Activated CD8-positive, alpha-beta T cell treated with anti-CD3 and anti-CD28 coated beads, Interleukin-2, amount 10 ng/mL, durations not matched to agents 7 days and 5 days (primary cell): ENCODE measurements around the gene SIGLEC11. TPM values are rescaled to one million over a fixed set of nuclear protein-coding genes. Genes with fewer than 3 reads are reported as not detected.
"Not testable (repeated sequence)": the region's sequence is repeated elsewhere in the genome, so short reads cannot be mapped to it uniquely, and the experiment has no call there.

Experiments used
- ATAC-seq: fragments of 150-1000 bp; cut with Tn5 transposase; one replicate; pipeline ENCODE4 v1.10.0; 2021; ENCODE audit warnings: moderate library complexity
- CTCF ChIA-PET: fragments of 350-600 bp; sonication (Branson Sonifier 250); formaldehyde crosslinking; loops from one replicate; lab custom pipeline; 2021; ENCODE audit warnings: antibody characterized with exemption; lab: Charles Lee
- POLR2A ChIA-PET: fragments of 350-600 bp; sonication (Branson Sonifier 250); formaldehyde crosslinking; loops from one replicate; lab custom pipeline; 2021; ENCODE audit warnings: antibody characterized with exemption; lab: Charles Lee
- DNase-seq: peaks from one replicate; pipeline ENCODE4 v3.0.0-alpha.2; 2020
- H3K27ac Mint-ChIP-seq: one replicate; pipeline ENCODE4 v1.8.0; 2021; ENCODE audit warnings: mild to moderate bottlenecking, mixed read lengths
- H3K27me3 Mint-ChIP-seq: one replicate; pipeline ENCODE4 v1.8.0; 2021; ENCODE audit warnings: low read depth, mixed read lengths
- H3K36me3 Mint-ChIP-seq: one replicate; pipeline ENCODE4 v1.8.0; 2021; ENCODE audit warnings: low read depth, mixed read lengths
- H3K4me1 Mint-ChIP-seq: one replicate; pipeline ENCODE4 v1.8.0; 2021; ENCODE audit warnings: low read depth, mixed read lengths
- H3K4me3 Mint-ChIP-seq: one replicate; pipeline ENCODE4 v1.8.0; 2021; ENCODE audit warnings: mild to moderate bottlenecking, mixed read lengths
- H3K9me3 Mint-ChIP-seq: one replicate; pipeline ENCODE4 v1.8.0; 2022; ENCODE audit warnings: mixed read lengths; ENCODE audit not compliant: insufficient read depth
- total RNA-seq, 2 experiments: library from RNA; stranded (reverse); gene quantifications; one replicate each; pipeline ENCODE4 v1.2.3, GENCODE V29; 2021

SIGLEC11 gene, protein sequence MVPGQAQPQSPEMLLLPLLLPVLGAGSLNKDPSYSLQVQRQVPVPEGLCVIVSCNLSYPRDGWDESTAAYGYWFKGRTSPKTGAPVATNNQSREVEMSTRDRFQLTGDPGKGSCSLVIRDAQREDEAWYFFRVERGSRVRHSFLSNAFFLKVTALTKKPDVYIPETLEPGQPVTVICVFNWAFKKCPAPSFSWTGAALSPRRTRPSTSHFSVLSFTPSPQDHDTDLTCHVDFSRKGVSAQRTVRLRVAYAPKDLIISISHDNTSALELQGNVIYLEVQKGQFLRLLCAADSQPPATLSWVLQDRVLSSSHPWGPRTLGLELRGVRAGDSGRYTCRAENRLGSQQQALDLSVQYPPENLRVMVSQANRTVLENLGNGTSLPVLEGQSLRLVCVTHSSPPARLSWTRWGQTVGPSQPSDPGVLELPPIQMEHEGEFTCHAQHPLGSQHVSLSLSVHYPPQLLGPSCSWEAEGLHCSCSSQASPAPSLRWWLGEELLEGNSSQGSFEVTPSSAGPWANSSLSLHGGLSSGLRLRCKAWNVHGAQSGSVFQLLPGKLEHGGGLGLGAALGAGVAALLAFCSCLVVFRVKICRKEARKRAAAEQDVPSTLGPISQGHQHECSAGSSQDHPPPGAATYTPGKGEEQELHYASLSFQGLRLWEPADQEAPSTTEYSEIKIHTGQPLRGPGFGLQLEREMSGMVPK
- total RNA-seq = not detected

DNA sequence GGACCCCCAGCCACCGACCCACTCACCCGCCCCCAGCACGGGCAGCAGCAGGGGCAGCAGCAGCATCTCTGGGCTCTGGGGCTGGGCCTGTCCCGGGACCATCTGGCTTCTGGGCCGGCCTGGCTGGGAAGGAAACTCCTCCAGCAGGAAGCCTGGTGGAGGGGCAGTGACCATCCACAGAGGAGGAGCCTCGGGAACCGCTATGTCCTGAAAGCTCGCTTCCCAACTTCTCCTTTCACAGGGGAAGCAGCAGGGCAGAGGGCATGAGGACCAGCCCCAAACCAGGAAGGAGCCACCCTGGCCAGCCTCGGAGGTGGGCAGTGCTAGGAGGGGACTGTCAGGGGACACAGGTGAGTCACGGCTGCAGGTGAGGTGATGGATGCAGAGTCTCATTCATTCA lies at the start of gene SIGLEC11:
Gene SIGLEC11 (minus strand): TSS at position 193 of the 400 bp plus-strand sequence. CDS start 91 bp downstream, at position 102.
- H3K4me1 Mint-ChIP-seq, H3K27ac Mint-ChIP-seq, H3K36me3 Mint-ChIP-seq, H3K9me3 Mint-ChIP-seq, ATAC-seq, POLR2A ChIA-PET, H3K4me3 Mint-ChIP-seq, H3K27me3 Mint-ChIP-seq, CTCF ChIA-PET, DNase-seq: not testable (repeated sequence)

DNA sequence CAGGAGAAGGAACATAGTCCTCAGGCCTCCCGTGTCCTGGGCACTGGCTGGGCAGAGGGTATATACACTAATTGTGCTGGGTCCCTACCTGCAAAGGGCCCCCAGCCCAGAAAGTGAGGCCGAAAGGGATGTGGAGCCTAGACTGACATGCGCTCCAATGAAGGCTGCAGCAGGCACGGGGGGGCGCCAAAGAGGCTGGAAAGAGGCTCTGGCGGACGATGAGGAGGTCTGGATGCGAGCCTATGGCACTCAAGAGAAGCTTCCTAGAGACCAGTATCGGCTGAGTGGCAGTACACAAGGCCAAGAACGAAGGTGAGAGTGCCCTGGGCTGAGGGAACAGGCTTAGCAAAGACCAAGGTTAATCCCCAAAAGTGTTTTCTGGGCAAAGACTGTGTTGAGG lies 47.6 kb upstream of the SIGLEC11 start:
- Mint-ChIP-seq H3K27me3 (no peaks in the 10 kb centered on the region), H3K27ac (no peak overlapping the region), H3K36me3 (peaks cover 58% of the 10 kb centered on the region), H3K9me3 (no peaks in the 10 kb centered on the region), H3K4me1 (peaks cover 16% of the 10 kb centered on the region), H3K4me3 (no peak overlapping the region)
- POLR2A ChIA-PET = no interaction called here
- peak; percentile 30 for DNase-seq
- CTCF ChIA-PET = no interaction called here
- no peak for ATAC-seq

DNA sequence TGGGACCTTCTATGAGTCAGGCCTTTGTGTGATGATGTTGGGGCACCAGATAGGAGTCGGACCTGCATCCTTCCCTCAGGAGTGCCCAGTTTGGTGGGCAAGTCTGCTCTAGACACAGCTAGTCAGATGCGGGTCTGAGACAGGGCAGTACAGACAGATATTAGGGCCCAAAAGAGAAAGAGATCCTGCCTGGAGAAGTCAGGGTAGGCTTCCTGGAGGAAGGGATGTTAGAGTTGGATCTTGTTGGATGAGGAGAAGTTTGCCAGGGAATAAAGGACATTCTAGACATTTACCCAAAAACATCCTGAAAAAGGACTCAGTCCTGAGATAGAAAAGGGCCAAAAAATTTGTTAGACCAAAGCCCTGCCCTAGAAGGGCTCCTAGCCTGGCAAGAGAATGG lies 47.0 kb upstream of the SIGLEC11 start:
- Mint-ChIP-seq H3K36me3 (peaks cover 58% of the 10 kb centered on the region), H3K9me3 (no peaks in the 10 kb centered on the region)

DNA sequence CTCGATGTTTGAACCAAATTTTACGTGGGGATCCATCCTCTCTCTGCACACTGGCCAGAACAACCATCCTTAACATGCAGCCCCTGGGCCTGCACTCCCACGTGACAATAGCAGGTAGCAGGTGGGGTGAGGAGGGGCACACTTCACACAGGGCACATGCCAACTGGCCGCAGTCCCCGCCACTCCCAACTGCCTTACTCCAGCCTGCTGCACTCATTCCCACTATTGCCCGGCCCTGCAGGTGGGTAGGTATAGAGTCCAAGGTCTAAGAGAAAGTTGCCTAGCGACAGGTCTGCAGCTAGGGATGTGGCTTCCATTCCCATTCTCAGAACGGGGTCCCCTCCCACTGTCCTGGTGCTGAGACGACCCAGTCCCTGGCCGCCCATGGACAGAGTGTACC lies 46.2 kb upstream of the SIGLEC11 start:
- no peak for ATAC-seq
- H3K27me3 Mint-ChIP-seq = no peaks in the 10 kb centered on the region
- ChIA-PET POLR2A (no interaction called here), CTCF (no interaction called here)
- no peaks in the 10 kb centered on the region for H3K9me3 Mint-ChIP-seq
- H3K36me3 Mint-ChIP-seq = peaks cover 60% of the 10 kb centered on the region
- no peak overlapping the region for H3K27ac Mint-ChIP-seq
- peaks cover 29% of the 10 kb centered on the region for H3K4me1 Mint-ChIP-seq
- H3K4me3 Mint-ChIP-seq = no peak overlapping the region
- DNase-seq = no peak

More for the DNA sequence above, 47.0 kb upstream of the SIGLEC11 start:
- Mint-ChIP-seq H3K4me3 (no peak overlapping the region), H3K27me3 (no peaks in the 10 kb centered on the region), H3K4me1 (peaks cover 22% of the 10 kb centered on the region), H3K27ac (no peak overlapping the region)
- CTCF ChIA-PET = no interaction called here
- ATAC-seq (no peak), DNase-seq (no peak)
- POLR2A ChIA-PET = no interaction called here

DNA sequence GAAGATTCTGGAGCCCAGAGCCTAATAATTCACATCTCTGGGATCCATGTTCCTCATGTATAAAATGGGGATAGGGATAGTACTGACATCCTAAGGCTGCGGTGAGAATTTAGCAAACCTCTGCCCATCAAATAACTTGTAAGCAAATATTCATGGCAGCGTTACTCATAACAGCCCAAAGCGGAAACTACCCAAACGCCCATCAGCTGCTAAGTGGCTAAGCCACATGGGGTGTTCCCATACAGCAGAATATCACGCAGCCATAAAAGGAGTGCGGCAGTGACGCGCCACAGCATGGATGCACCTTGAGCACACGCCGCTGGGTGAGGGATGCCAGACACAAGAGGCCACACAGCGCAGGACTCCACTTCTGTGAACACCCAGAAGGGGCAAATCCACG lies 44.5 kb upstream of the SIGLEC11 start:
- POLR2A ChIA-PET = no interaction called here
- Mint-ChIP-seq H3K4me1 (peaks cover 37% of the 10 kb centered on the region), H3K27me3 (no peaks in the 10 kb centered on the region), H3K36me3 (peaks cover 69% of the 10 kb centered on the region), H3K27ac (no peak overlapping the region), H3K4me3 (no peak overlapping the region), H3K9me3 (no peaks in the 10 kb centered on the region)
- CTCF ChIA-PET = interaction anchor here (1.2 to 1.8 kb wide), 2 partner anchors 20 to 131 kb away, joined by 3 to 5 read pairs; no protein-coding TSS in a partner anchor
- ATAC-seq (no peak), DNase-seq (no peak)

DNA sequence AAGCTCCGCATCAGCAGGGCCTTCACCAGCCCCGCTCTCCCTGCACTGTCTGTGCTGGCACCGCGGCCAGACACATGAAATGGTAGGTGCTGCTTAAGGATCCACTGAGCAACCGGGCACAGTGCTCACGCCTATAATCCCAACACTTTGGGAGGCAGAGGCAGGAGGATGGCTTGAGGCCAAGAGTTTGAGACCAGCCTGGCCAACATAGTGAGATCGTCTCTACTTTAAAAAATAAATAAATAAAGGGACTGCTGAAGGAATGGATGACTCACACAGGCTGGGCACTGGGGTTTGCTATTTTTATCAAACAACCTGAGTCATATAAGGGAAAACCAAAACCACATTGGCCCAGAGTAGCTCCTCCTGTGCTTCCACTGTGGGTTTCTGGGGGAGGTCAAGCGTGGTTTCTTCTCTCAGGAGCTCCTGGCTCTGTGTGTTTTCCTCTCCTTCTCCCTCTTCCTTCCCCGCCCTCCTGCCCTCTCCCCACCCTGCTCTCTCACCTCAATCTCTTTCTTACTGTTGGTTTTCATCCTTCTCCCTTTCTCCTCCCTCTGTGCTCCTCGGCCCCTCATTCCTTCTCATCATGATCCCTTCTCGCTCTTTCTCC lies 42.9 kb upstream of the SIGLEC11 start:
- ATAC-seq (peak; percentile 74), DNase-seq (peak; percentile 66)
- POLR2A ChIA-PET = no interaction called here
- H3K36me3 Mint-ChIP-seq = peaks cover 78% of the 10 kb centered on the region
- peaks cover 37% of the 10 kb centered on the region for H3K4me1 Mint-ChIP-seq
- H3K27ac Mint-ChIP-seq = peak overlapping the region; percentile 72
- CTCF ChIA-PET = interaction anchor here (1.2 to 1.8 kb wide), 2 partner anchors 19 to 132 kb away, joined by 3 to 5 read pairs; no protein-coding TSS in a partner anchor
- peak overlapping the region; percentile 39 for H3K4me3 Mint-ChIP-seq
- H3K9me3 Mint-ChIP-seq = no peaks in the 10 kb centered on the region
- no peaks in the 10 kb centered on the region for H3K27me3 Mint-ChIP-seq

DNA sequence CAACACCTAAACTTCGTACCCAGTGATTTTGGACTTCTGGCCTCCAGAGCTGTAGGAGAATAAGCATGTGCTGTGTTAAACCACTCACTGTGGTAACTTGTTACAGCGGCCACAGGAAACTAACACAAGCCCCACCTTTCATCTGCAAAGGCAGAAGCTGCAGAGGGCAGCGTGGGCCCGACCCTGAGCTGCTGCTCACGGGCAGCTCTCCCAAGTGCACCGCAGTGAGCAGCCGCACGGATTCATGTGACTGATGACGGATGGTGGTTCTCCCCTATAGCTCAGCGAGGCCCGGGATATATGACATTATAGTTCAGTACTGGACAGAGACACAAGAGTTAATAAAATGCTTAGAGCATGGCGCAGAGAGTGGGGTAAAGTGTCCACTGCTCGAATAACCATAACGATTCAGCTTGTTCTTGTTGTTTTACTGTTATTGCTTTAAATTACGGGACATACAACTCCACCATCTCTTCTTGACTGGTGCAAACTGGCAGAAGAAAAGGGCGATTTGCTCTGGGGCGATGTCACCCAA lies 42.3 kb upstream of the SIGLEC11 start:
- peaks cover 37% of the 10 kb centered on the region for H3K4me1 Mint-ChIP-seq
- ChIA-PET POLR2A (no interaction called here), CTCF (no interaction called here)
- H3K9me3 Mint-ChIP-seq = no peaks in the 10 kb centered on the region
- no peaks in the 10 kb centered on the region for H3K27me3 Mint-ChIP-seq
- no peak for ATAC-seq
- H3K27ac Mint-ChIP-seq = no peak overlapping the region
- no peak for DNase-seq
- H3K36me3 Mint-ChIP-seq = peaks cover 75% of the 10 kb centered on the region
- H3K4me3 Mint-ChIP-seq = no peak overlapping the region

DNA sequence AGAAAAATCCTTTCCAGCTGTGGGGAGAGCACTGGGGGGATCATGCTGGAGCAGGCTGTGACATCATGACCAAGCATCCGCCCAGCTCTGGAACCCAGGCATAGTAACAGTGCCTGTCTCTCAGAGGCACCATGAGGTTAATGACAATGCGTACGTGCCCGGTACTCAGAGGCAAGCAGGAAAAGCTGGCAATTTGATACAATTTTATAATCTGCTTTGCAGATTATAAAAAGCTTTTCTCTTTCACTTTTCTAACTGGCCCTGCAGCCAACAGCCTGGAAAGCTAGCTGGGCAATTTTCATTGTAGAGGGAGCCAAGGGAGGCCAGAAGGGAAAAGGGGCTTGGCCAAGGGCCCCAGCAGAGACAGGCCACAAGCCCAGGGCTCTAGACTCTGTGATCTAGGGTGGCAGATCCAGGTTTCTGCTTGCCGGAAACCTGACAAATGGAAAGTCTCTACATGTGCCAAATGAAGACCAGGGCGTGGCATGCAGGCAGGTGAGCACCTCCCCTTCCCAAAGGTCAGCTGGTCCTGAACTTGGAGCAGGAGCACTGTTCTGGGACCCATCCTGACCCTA lies 41.5 kb upstream of the SIGLEC11 start:
- H3K27me3 Mint-ChIP-seq = no peaks in the 10 kb centered on the region
- peaks cover 74% of the 10 kb centered on the region for H3K36me3 Mint-ChIP-seq
- H3K9me3 Mint-ChIP-seq = no peaks in the 10 kb centered on the region
- CTCF ChIA-PET = interaction anchor here (0.6 kb wide), 1 partner anchor 20 kb away, joined by 3 read pairs; no protein-coding TSS in a partner anchor
- POLR2A ChIA-PET = interaction anchor here (0.6 kb wide), 1 partner anchor 8 kb away, joined by 3 read pairs; no protein-coding TSS in a partner anchor
- H3K4me1 Mint-ChIP-seq = peaks cover 39% of the 10 kb centered on the region
- H3K4me3 Mint-ChIP-seq = no peak overlapping the region
- DNase-seq = no peak
- H3K27ac Mint-ChIP-seq = no peak overlapping the region
- ATAC-seq = no peak

DNA sequence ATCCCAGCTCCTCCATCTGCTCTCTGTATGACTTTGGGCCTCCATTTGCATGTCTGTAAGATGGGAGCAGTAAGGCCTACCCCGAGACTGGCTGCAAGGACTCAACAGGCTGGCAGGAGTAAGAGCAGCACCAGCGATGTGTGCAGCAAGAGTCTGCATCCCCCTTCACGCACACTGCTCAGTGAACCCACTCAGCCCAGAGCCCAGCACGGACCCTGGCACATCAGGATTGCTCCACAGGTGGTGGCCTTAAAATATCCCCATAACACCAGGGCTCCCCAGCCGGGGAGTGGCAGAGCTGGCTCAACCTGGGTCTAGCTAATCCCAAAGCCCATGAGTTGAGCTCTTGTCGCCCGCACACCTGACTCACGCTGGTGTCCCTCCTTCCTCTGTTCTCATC lies 40.8 kb upstream of the SIGLEC11 start:
- ATAC-seq (no peak), DNase-seq (no peak)
- Mint-ChIP-seq H3K27me3 (no peaks in the 10 kb centered on the region), H3K9me3 (no peaks in the 10 kb centered on the region), H3K4me3 (no peak overlapping the region), H3K36me3 (peaks cover 69% of the 10 kb centered on the region), H3K27ac (no peak overlapping the region), H3K4me1 (peaks cover 39% of the 10 kb centered on the region)
- POLR2A ChIA-PET = no interaction called here
- CTCF ChIA-PET = interaction anchor here (0.6 kb wide), 1 partner anchor 21 kb away, joined by 3 read pairs; no protein-coding TSS in a partner anchor

DNA sequence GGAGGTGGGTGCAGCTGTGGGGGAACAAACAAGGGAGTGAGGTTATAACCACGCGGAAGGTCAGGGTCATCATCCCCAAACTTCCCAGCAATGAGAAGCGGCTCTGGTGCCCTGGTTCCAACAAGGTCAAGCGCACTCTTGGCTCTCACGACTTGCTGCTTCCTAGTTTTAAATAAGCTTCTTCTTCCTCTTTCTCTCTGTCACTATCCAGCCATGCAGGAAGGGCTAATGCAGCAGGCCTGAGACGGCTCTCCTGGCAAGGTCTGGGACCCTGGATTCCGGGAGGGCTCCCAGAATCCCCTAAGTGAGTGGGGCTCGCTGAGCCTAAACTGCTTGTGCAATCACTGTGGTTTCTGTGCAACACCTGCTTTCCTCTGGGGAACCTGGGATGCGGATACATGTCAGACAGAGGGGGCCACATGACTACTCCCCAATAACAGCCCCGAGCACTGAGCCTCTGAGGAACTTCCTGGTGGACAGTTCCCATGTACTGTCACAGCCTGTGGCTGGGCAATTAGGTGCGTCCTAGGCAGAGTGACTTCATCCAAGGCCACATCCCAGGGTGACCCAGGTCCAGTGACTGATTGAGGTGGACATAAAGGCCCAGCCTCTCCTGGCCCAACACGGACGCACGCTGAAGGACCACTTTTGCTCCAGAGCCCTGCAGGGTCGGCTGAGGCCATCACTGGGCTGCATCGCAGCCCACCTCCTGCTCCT lies 40.0 kb upstream of the SIGLEC11 start:
- no peak overlapping the region for H3K4me3 Mint-ChIP-seq
- H3K27ac Mint-ChIP-seq = no peak overlapping the region
- POLR2A ChIA-PET = interaction anchor here (0.5 kb wide), 1 partner anchor 20 kb away, joined by 3 read pairs; no protein-coding TSS in a partner anchor
- DNase-seq = no peak
- H3K9me3 Mint-ChIP-seq = no peaks in the 10 kb centered on the region
- no peaks in the 10 kb centered on the region for H3K27me3 Mint-ChIP-seq
- H3K36me3 Mint-ChIP-seq = peaks cover 68% of the 10 kb centered on the region
- CTCF ChIA-PET = no interaction called here
- no peak for ATAC-seq
- peaks cover 39% of the 10 kb centered on the region for H3K4me1 Mint-ChIP-seq
